Esophagus muscularis mucosa (tissue), 4 donors: ENCODE results near the gene NT5DC1. TPM values are rescaled to one million over a fixed set of nuclear protein-coding genes. Genes with fewer than 3 reads are reported as not detected.

Source experiments
- DNase-seq: peaks from one replicate; pipeline ENCODE4 v3.0.0-alpha.2; 2017; ENCODE audit errors: extremely low spot score
- H3K27ac ChIP-seq, 4 donors: fragments of 200-600 bp; sonication (generic); replicated peaks in 1 of 4; 1 replicate in 3 of 4; 2 replicates in 1 of 4; pipeline ENCODE4 v1.5.1; 2016 to 2019; ENCODE audit warnings: mild to moderate bottlenecking in 1 of 4
- H3K27me3 ChIP-seq, 4 donors: fragments of 200-600 bp; sonication (generic); one replicate each; pipeline versions ENCODE4 v1.5.1 to v1.6.0; 2016 to 2019
- H3K36me3 ChIP-seq, 4 donors: fragments of 200-600 bp; sonication (generic); one replicate each; pipeline ENCODE4 v1.5.1; 2016 to 2019
- H3K4me1 ChIP-seq, 4 donors: fragments of 200-600 bp; sonication (generic); one replicate each; pipeline ENCODE4 v1.5.1; 2016 to 2019
- H3K4me3 ChIP-seq, 4 donors: fragments of 200-600 bp; sonication (generic); 1 replicate in 2 of 4; 2 replicates in 2 of 4; pipeline ENCODE4 v1.5.1; 2016 to 2019; ENCODE audit warnings: mild to moderate bottlenecking in 4 of 4, moderate library complexity in 1 of 4
- H3K9me3 ChIP-seq, 4 donors: fragments of 200-600 bp; sonication (generic); 1 replicate in 3 of 4; 2 replicates in 1 of 4; pipeline ENCODE4 v1.5.1; 2016 to 2019
- CTCF ChIP-seq, 3 experiments: fragments of 200-600 bp in 2 of 3; fragments of 450-650 bp in 1 of 3; sonication (generic) in 2 of 3; IDR thresholded peaks; one replicate each; pipeline ENCODE4 v1.5.1; 2017 to 2019; ENCODE audit warnings: antibody characterized with exemption in 3 of 3, mild to moderate bottlenecking in 2 of 3, moderate library complexity in 1 of 3
- EP300 ChIP-seq: sonication (generic); formaldehyde crosslinking; IDR thresholded peaks from one replicate; pipeline ENCODE4 v1.6.1; 2017; ENCODE audit warnings: antibody characterized with exemption
- POLR2A ChIP-seq: fragments of 450-650 bp; IDR thresholded peaks from one replicate; pipeline ENCODE4 v1.6.1; 2017; ENCODE audit warnings: antibody characterized with exemption, moderate library complexity, mild to moderate bottlenecking, low read depth
- POLR2AphosphoS5 ChIP-seq, 2 donors: sonication (generic); formaldehyde crosslinking; IDR thresholded peaks; one replicate each; pipeline ENCODE4 v1.6.1; 2017; ENCODE audit warnings: antibody characterized with exemption in 2 of 2
- WGBS: methylation state at CpG from one replicate; pipeline ENCODE4 v1.1.5; 2018; 5-methylcytosine and 5-hydroxymethylcytosine counted together
- intact Hi-C: fragments of 100-400 bp; cut with DNase I; formaldehyde crosslinking; loops from one replicate; pipeline ENCODE4 v1.15.1; 2023
- total RNA-seq, 4 donors: library from RNA; depleted of rRNA; stranded (reverse); fragments of >200 nt; gene quantifications; one replicate each; pipeline versions ENCODE4 v1.1.0 to v1.2.1, GENCODE V29; 2016

Gene NT5DC1
- total RNA-seq, 4 donors from 2014 or later = 4.1 to 8.4 (median 6.7) TPM

GRCh38 chr6:116289876-116290275 lies 189.2 kb downstream of the NT5DC1 start:
- no peaks in the 10 kb centered on the region for H3K36me3 ChIP-seq
- H3K27me3 ChIP-seq = no peaks in the 10 kb centered on the region
- WGBS = 83% methylated on average over 2 of the region's 2 CpGs
- no peaks in the 10 kb centered on the region for H3K9me3 ChIP-seq
- no peak overlapping the region for H3K4me3 ChIP-seq
- no peak overlapping the region for H3K27ac ChIP-seq
- H3K4me1 ChIP-seq = no peaks in the 10 kb centered on the region
- no peak for DNase-seq
- TF ChIP-seq EP300 (no peak), POLR2A (no peak), POLR2AphosphoS5 (IDR thresholded peaks at IDR 0.05) (no peak), CTCF (IDR thresholded peaks at IDR 0.05) (no peak)
- intact Hi-C loops = loop anchor here (10.0 kb wide), 1 partner anchor 275 kb away; no protein-coding TSS in a partner anchor

- Histone ChIP-seq H3K4me1 (no peaks in the 10 kb centered on the region), H3K27me3 (no peaks in the 10 kb centered on the region), H3K36me3 (no peaks in the 10 kb centered on the region), H3K4me3 (no peak overlapping the region), H3K27ac (no peak overlapping the region), H3K9me3 (no peaks in the 10 kb centered on the region)
- intact Hi-C loops = no loop called here
- WGBS = 87% methylated on average over 2 of the region's 2 CpGs
- DNase-seq = no peak
- no peak for TF ChIP-seq POLR2AphosphoS5 (IDR thresholded peaks at IDR 0.05)
- no peak for TF ChIP-seq CTCF (IDR thresholded peaks at IDR 0.05)
- TF ChIP-seq POLR2A = no peak
- no peak for TF ChIP-seq EP300
Observed at GRCh38 chr6:116290799-116291198, 190.1 kb downstream of the NT5DC1 start.

- Histone ChIP-seq H3K4me3 (no peak overlapping the region), H3K4me1 (no peaks in the 10 kb centered on the region), H3K27me3 (no peaks in the 10 kb centered on the region), H3K9me3 (no peaks in the 10 kb centered on the region), H3K27ac (no peak overlapping the region), H3K36me3 (no peaks in the 10 kb centered on the region)
- intact Hi-C loops = no loop called here
- no peak for DNase-seq
- WGBS = 71% methylated on average over 4 of the region's 4 CpGs
- TF ChIP-seq POLR2AphosphoS5 (IDR thresholded peaks at IDR 0.05) (no peak), CTCF (IDR thresholded peaks at IDR 0.05) (no peak), POLR2A (no peak), EP300 (no peak)
Observed at GRCh38 chr6:116291701-116292396, 191.2 kb downstream of the NT5DC1 start.

- H3K27ac ChIP-seq = no peak overlapping the region
- H3K27me3 ChIP-seq = no peaks in the 10 kb centered on the region
- no peak overlapping the region for H3K4me3 ChIP-seq
- H3K9me3 ChIP-seq = peaks cover 0 to under 1% (median 0%) of the 10 kb centered on the region in 4 donors
- 100% methylated on average over 1 of the region's 1 CpG for WGBS
- TF ChIP-seq CTCF (IDR thresholded peaks at IDR 0.05) = no peak
- TF ChIP-seq POLR2A = no peak
- TF ChIP-seq EP300 = no peak
- no peak for TF ChIP-seq POLR2AphosphoS5 (IDR thresholded peaks at IDR 0.05)
- no peaks in the 10 kb centered on the region for H3K36me3 ChIP-seq
- no peak for DNase-seq
- intact Hi-C loops = no loop called here
- H3K4me1 ChIP-seq = no peaks in the 10 kb centered on the region
Observed at GRCh38 chr6:116292553-116292952, 191.9 kb downstream of the NT5DC1 start.

- 100% methylated on average over 3 of the region's 3 CpGs for WGBS
- H3K27me3 ChIP-seq = no peaks in the 10 kb centered on the region
- TF ChIP-seq POLR2AphosphoS5 (IDR thresholded peaks at IDR 0.05) (no peak), CTCF (IDR thresholded peaks at IDR 0.05) (no peak), POLR2A (no peak), EP300 (no peak)
- H3K4me1 ChIP-seq = peaks cover 0 to 5% (median 0%) of the 10 kb centered on the region in 4 donors
- intact Hi-C loops = no loop called here
- no peak overlapping the region for H3K27ac ChIP-seq
- H3K36me3 ChIP-seq = no peaks in the 10 kb centered on the region
- no peak for DNase-seq
- no peak overlapping the region for H3K4me3 ChIP-seq
- peaks cover 0 to 12% (median 5%) of the 10 kb centered on the region in 4 donors for H3K9me3 ChIP-seq
Observed at GRCh38 chr6:116298273-116298672, 197.6 kb downstream of the NT5DC1 start.
